ENCODE data around the gene TEKT5. TPM values are rescaled to one million over a fixed set of nuclear protein-coding genes. Genes with fewer than 3 reads are reported as not detected.

TEKT5 gene
- not detected in 2 replicates for total RNA-seq

GRCh38 chr16:10694830-10695229 lies at the start of gene TEKT5:
Gene TEKT5, minus strand, starts transcription at chr16:10694930. Its CDS starts 57 bp downstream, at chr16:10694873.

GRCh38 chr16:10743610-10744369 lies 49.1 kb upstream of the TEKT5 start, which contains the start of gene NUBP1:
Gene NUBP1, plus strand, starts transcription at chr16:10743842. Its CDS starts 22 bp downstream, at chr16:10743864.

GRCh38 chr16:10579965-10580882 lies 114.5 kb downstream of the TEKT5 start, which contains the start of gene EMP2:
Gene EMP2, minus strand, starts transcription at chr16:10580598. Its CDS starts 32,981 bp downstream, at chr16:10547617.

Other genes with a start within 250 kb of the TEKT5 start
- 2.7 and 6.3 TPM in 2 replicates for gene EMP2, start 114.3 kb downstream of the TEKT5 start, total RNA-seq
- 16.6 and 19.0 TPM in 2 replicates for gene NUBP1, start 48.9 kb upstream of the TEKT5 start, total RNA-seq
- not detected in 2 replicates for gene TVP23A, start 123.9 kb upstream of the TEKT5 start, total RNA-seq
- 0.23 TPM in 1 of 2 replicates, not detected in the other for gene CIITA, start 182.3 kb upstream of the TEKT5 start, total RNA-seq
- 52.9 and 53.1 TPM in 2 replicates for gene DEXI, start 247.5 kb upstream of the TEKT5 start, total RNA-seq
- 21.4 and 23.9 TPM in 2 replicates for gene CLEC16A, start 249.6 kb upstream of the TEKT5 start, total RNA-seq